Measurements from ENCODE around the gene FBXO17.
"Not testable (repeated sequence)": the region's sequence is repeated elsewhere in the genome, so short reads cannot be mapped to it uniquely, and the experiment has no call there.

Gene FBXO17

GRCh38 chr19:39004403-39004802, 28.9 kb upstream of the FBXO17 start:
- Histone ChIP-seq H3F3A (ENCODE audit: control insufficient read depth, insufficient read depth) (no peaks in the 10 kb centered on the region), H3K4me3 (ENCODE audit: low read length) (no peak overlapping the region), H3K4me1 (ENCODE audit: control insufficient read depth, low read length) (no peaks in the 10 kb centered on the region), H3K27ac (ENCODE audit: low read depth, low read length) (no peak overlapping the region), H3K9me2 (replicated peaks; ENCODE audit: control insufficient read depth, low read length) (no peaks in the 10 kb centered on the region), H3K79me2 (ENCODE audit: control insufficient read depth, low read length) (no peaks in the 10 kb centered on the region), H4K20me1 (ENCODE audit: control insufficient read depth, insufficient read depth, low read depth, low read length) (no peaks in the 10 kb centered on the region), H3K36me3 (ENCODE audit: control insufficient read depth, low read length) (no peaks in the 10 kb centered on the region), H3K4me2 (ENCODE audit: low read length) (no peak overlapping the region), H3K27me3 (ENCODE audit: control insufficient read depth, low read length) (peaks cover 5% of the 10 kb centered on the region; the same call in 1 of the 2 replicates), H3K9me3 (ENCODE audit: control insufficient read depth, insufficient read depth, low read length) (no peaks in the 10 kb centered on the region)
- no peak for TF ChIP-seq EZH2phosphoT487 (IDR thresholded peaks at IDR 0.05; ENCODE audit: borderline replicate concordance, low read length)
- TF ChIP-seq, protein P1, sequence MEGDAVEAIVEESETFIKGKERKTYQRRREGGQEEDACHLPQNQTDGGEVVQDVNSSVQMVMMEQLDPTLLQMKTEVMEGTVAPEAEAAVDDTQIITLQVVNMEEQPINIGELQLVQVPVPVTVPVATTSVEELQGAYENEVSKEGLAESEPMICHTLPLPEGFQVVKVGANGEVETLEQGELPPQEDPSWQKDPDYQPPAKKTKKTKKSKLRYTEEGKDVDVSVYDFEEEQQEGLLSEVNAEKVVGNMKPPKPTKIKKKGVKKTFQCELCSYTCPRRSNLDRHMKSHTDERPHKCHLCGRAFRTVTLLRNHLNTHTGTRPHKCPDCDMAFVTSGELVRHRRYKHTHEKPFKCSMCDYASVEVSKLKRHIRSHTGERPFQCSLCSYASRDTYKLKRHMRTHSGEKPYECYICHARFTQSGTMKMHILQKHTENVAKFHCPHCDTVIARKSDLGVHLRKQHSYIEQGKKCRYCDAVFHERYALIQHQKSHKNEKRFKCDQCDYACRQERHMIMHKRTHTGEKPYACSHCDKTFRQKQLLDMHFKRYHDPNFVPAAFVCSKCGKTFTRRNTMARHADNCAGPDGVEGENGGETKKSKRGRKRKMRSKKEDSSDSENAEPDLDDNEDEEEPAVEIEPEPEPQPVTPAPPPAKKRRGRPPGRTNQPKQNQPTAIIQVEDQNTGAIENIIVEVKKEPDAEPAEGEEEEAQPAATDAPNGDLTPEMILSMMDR (IDR thresholded peaks at IDR 0.05; ENCODE audit: low read depth, low read length, poor library complexity, severe bottlenecking) = no peak

- H3K4me3 ChIP-seq (ENCODE audit: low read length) = no peak overlapping the region
- H3K27me3 ChIP-seq (ENCODE audit: control insufficient read depth, low read length) = peaks cover 5% of the 10 kb centered on the region; the same call in 1 of the 2 replicates
- H3F3A ChIP-seq (ENCODE audit: control insufficient read depth, insufficient read depth) = no peaks in the 10 kb centered on the region
- no peak overlapping the region for H3K4me2 ChIP-seq (ENCODE audit: low read length)
- H4K20me1 ChIP-seq (ENCODE audit: control insufficient read depth, insufficient read depth, low read depth, low read length) = no peaks in the 10 kb centered on the region
- no peak overlapping the region for H3K27ac ChIP-seq (ENCODE audit: low read depth, low read length)
- no peaks in the 10 kb centered on the region for H3K79me2 ChIP-seq (ENCODE audit: control insufficient read depth, low read length)
- no peaks in the 10 kb centered on the region for H3K36me3 ChIP-seq (ENCODE audit: control insufficient read depth, low read length)
- H3K9me2 ChIP-seq (replicated peaks; ENCODE audit: control insufficient read depth, low read length) = no peaks in the 10 kb centered on the region
- TF ChIP-seq, protein P1 (IDR thresholded peaks at IDR 0.05; ENCODE audit: low read depth, low read length, poor library complexity, severe bottlenecking) = no peak
- no peak for TF ChIP-seq EZH2phosphoT487 (IDR thresholded peaks at IDR 0.05; ENCODE audit: borderline replicate concordance, low read length)
- no peaks in the 10 kb centered on the region for H3K4me1 ChIP-seq (ENCODE audit: control insufficient read depth, low read length)
- no peaks in the 10 kb centered on the region for H3K9me3 ChIP-seq (ENCODE audit: control insufficient read depth, insufficient read depth, low read length)
Observed at GRCh38 chr19:39003796-39004195, 28.3 kb upstream of the FBXO17 start.

DNA sequence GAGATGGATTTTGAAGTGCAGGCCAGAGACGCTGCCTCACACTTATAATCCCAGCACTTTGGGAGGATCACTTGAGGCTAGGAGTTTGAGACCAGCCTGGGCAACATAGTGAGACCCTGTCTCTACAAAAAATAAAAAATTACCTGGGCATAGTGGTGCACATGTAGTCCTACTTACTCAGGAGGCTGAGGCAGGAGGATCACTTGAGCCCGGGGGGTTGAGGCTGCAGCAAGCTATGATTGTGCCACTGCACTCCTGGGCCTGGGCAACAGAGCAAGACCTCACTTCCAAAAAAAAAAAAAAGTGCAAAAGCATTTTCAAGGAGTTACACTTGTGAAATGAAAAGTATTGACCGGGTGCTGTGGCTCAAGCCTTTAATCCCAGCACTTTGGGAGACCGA, 27.6 kb upstream of the FBXO17 start:
- peaks cover 5% of the 10 kb centered on the region; the same call in 1 of the 2 replicates for H3K27me3 ChIP-seq (ENCODE audit: control insufficient read depth, low read length)
- H3K4me3 ChIP-seq (ENCODE audit: low read length) = no peak overlapping the region
- H3K9me2 ChIP-seq (replicated peaks; ENCODE audit: control insufficient read depth, low read length) = no peaks in the 10 kb centered on the region
- H3K4me2 ChIP-seq (ENCODE audit: low read length) = no peak overlapping the region
- no peak for TF ChIP-seq EZH2phosphoT487 (IDR thresholded peaks at IDR 0.05; ENCODE audit: borderline replicate concordance, low read length)
- H3K27ac ChIP-seq (ENCODE audit: low read depth, low read length) = no peak overlapping the region
- H3K9me3 ChIP-seq (ENCODE audit: control insufficient read depth, insufficient read depth, low read length) = no peaks in the 10 kb centered on the region
- no peaks in the 10 kb centered on the region for H3K4me1 ChIP-seq (ENCODE audit: control insufficient read depth, low read length)
- H4K20me1 ChIP-seq (ENCODE audit: control insufficient read depth, insufficient read depth, low read depth, low read length) = no peaks in the 10 kb centered on the region
- no peaks in the 10 kb centered on the region for H3K79me2 ChIP-seq (ENCODE audit: control insufficient read depth, low read length)
- H3K36me3 ChIP-seq (ENCODE audit: control insufficient read depth, low read length) = no peaks in the 10 kb centered on the region
- no peaks in the 10 kb centered on the region for H3F3A ChIP-seq (ENCODE audit: control insufficient read depth, insufficient read depth)

DNA sequence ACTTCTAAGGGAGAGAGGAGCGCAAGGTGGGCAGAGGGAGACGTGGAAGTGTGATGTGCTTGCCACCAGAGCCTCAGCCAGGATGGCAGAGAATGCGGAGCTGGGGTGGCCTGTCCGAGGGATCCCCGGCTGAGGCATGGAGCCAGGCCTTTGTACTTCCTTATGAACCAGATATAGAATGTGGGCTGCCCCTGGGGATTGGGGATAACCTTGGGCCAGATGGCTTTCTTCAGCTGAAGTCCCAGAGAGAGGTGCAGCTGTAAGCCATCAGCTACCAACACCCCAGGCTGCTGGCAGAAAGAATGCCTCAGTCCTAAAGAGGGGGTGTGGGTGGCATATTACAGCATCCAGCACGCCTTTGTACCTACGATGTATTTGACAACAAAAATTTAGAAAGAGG, 25.5 kb upstream of the FBXO17 start:
- Histone ChIP-seq H3F3A (ENCODE audit: control insufficient read depth, insufficient read depth) (no peaks in the 10 kb centered on the region), H3K4me1 (ENCODE audit: control insufficient read depth, low read length) (no peaks in the 10 kb centered on the region), H3K9me3 (ENCODE audit: control insufficient read depth, insufficient read depth, low read length) (no peaks in the 10 kb centered on the region), H3K27ac (ENCODE audit: low read depth, low read length) (no peak overlapping the region), H3K4me2 (ENCODE audit: low read length) (no peak overlapping the region), H3K27me3 (ENCODE audit: control insufficient read depth, low read length) (peaks cover 2% of the 10 kb centered on the region; the same call in 1 of the 2 replicates), H3K79me2 (ENCODE audit: control insufficient read depth, low read length) (no peaks in the 10 kb centered on the region), H3K9me2 (replicated peaks; ENCODE audit: control insufficient read depth, low read length) (no peaks in the 10 kb centered on the region), H3K36me3 (ENCODE audit: control insufficient read depth, low read length) (no peaks in the 10 kb centered on the region), H4K20me1 (ENCODE audit: control insufficient read depth, insufficient read depth, low read depth, low read length) (no peaks in the 10 kb centered on the region), H3K4me3 (ENCODE audit: low read length) (no peak overlapping the region)
- TF ChIP-seq, protein P1 (IDR thresholded peaks at IDR 0.05; ENCODE audit: low read depth, low read length, poor library complexity, severe bottlenecking) = no peak
- TF ChIP-seq EZH2phosphoT487 (IDR thresholded peaks at IDR 0.05; ENCODE audit: borderline replicate concordance, low read length) = no peak

DNA sequence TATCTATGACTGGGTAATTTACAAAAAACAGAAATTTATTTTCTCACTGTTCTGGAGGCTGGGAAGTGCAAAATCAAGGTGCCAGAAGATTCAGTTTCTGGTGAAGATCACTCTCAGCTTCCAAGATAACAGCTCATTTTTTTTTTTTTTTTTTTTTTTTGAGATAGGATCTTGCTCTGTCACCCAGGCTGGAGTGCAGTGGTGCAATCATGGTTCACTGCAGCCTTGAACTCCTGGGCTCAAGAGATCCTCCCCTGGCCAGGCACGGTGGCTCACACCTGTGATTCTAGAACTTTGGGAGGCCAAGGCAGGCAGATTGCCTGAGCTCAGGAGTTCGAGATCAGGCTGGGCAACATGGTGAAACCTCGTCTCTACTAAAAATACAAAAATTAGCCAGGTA, 22.0 kb upstream of the FBXO17 start:
- not testable (repeated sequence) for H3K27me3 ChIP-seq (ENCODE audit: control insufficient read depth, low read length); H3K4me1 ChIP-seq (ENCODE audit: control insufficient read depth, low read length); H3F3A ChIP-seq (ENCODE audit: control insufficient read depth, insufficient read depth); H3K9me2 ChIP-seq (replicated peaks; ENCODE audit: control insufficient read depth, low read length); H3K27ac ChIP-seq (ENCODE audit: low read depth, low read length); H3K36me3 ChIP-seq (ENCODE audit: control insufficient read depth, low read length); H4K20me1 ChIP-seq (ENCODE audit: control insufficient read depth, insufficient read depth, low read depth, low read length); H3K9me3 ChIP-seq (ENCODE audit: control insufficient read depth, insufficient read depth, low read length); H3K79me2 ChIP-seq (ENCODE audit: control insufficient read depth, low read length); H3K4me2 ChIP-seq (ENCODE audit: low read length); H3K4me3 ChIP-seq (ENCODE audit: low read length)
